A549 (cell line): Measurements from ENCODE around the gene PTPRJ. TPM values are rescaled to one million over a fixed set of nuclear protein-coding genes. Genes with fewer than 3 reads are reported as not detected.

Experiments
- ATAC-seq, 2 experiments: fragments of 200-7000 bp in 1 of 2; fragments of >200 bp in 1 of 2; cut with Nextera tagmentation in 1 of 2; cut with Tn5 transposase in 1 of 2; 3 replicates each; pipeline versions ENCODE4 v1.8.0 to v1.9.1; 2018 to 2020; ENCODE audit warnings: mild to moderate bottlenecking in 1 of 2, moderate library complexity in 1 of 2
- CTCF ChIA-PET: fragments of 300-600 bp; sonication (Branson Sonifier 250); formaldehyde crosslinking; extraction: SDS; loops from one replicate; lab custom pipeline; 2021; ENCODE audit warnings: antibody characterized with exemption, inconsistent platforms; lab: Yijun Ruan, JAX
- POLR2A ChIA-PET: fragments of 350-600 bp; formaldehyde crosslinking; extraction: SDS; loops from one replicate; lab custom pipeline; 2021; ENCODE audit warnings: antibody characterized with exemption, inconsistent platforms; lab: Yijun Ruan, JAX
- DNase-seq, 2 experiments: peaks; one replicate each; pipeline versions ENCODE4 v3.0.0 to v3.0.0-alpha.2; 2011 to 2016; ENCODE audit warnings: low read depth in 1 of 2, low spot score in 1 of 2
- FAIRE-seq: peaks from 2 replicates; lab custom pipeline; 2011; peaks lifted over from hg19 to GRCh38; lab: Jason Lieb, UNC
- H3K27ac ChIP-seq, 2 experiments: fragments of >200 bp; sonication (Bioruptor Twin); formaldehyde crosslinking; 3 replicates each; pipeline ENCODE4 v1.5.1; 2016 to 2017
- H3K4me1 ChIP-seq: fragments of >200 bp; sonication (Bioruptor Twin); formaldehyde crosslinking; 3 replicates; pipeline ENCODE4 v1.6.1; 2016
- H3K4me2 ChIP-seq: fragments of >200 bp; sonication (Bioruptor Twin); formaldehyde crosslinking; 3 replicates; pipeline ENCODE4 v1.6.1; 2016
- H3K4me3 ChIP-seq: fragments of >200 bp; sonication (Bioruptor Twin); formaldehyde crosslinking; 3 replicates; pipeline ENCODE4 v1.5.1; 2016
- H3K9me3 ChIP-seq: fragments of >200 bp; sonication (Bioruptor Twin); formaldehyde crosslinking; 3 replicates; pipeline ENCODE4 v1.6.1; 2016
- ATOH8 ChIP-seq: fragments of 250-450 bp; sonication (Bioruptor Pico); IDR thresholded peaks from 2 replicates; pipeline ENCODE4 v1.5.0; 2020; ENCODE audit warnings: low read depth, mild to moderate bottlenecking, moderate library complexity
- BCL3 ChIP-seq: fragments of >200 bp; sonication (Bioruptor Twin); formaldehyde crosslinking; IDR thresholded peaks from 3 replicates; pipeline ENCODE4 v1.6.1; 2016
- BHLHE40 ChIP-seq: IDR thresholded peaks from 2 replicates; pipeline ENCODE4 v1.6.1; 2012; ENCODE audit warnings: low read depth, low read length, inconsistent platforms
- CBX2 ChIP-seq: fragments of 200-600 bp; sonication (generic); IDR thresholded peaks from 2 replicates; pipeline ENCODE4 v1.6.1; 2016; ENCODE audit warnings: low read depth, mild to moderate bottlenecking, borderline replicate concordance
- CEBPB ChIP-seq, 2 experiments: fragments of >200 bp in 1 of 2; sonication (Bioruptor Twin) in 1 of 2; formaldehyde crosslinking in 1 of 2; IDR thresholded peaks; 2 replicates each; pipeline ENCODE4 v1.6.1; 2012 to 2016
- EHF ChIP-seq: fragments of 250-450 bp; sonication (Bioruptor Pico); IDR thresholded peaks from 2 replicates; pipeline ENCODE4 v1.5.0; 2020; ENCODE audit warnings: mild to moderate bottlenecking
- EHMT2 ChIP-seq: fragments of 200-600 bp; sonication (generic); IDR thresholded peaks from 2 replicates; pipeline ENCODE4 v1.6.1; 2016; ENCODE audit warnings: antibody characterized with exemption, low read depth, mild to moderate bottlenecking, moderate library complexity
- ELK1 ChIP-seq: fragments of 150-350 bp; IDR thresholded peaks from 2 replicates; pipeline ENCODE4 v1.6.1; 2014; ENCODE audit warnings: low read depth, mild to moderate bottlenecking, low read length
- FOSL2 ChIP-seq, 2 experiments: fragments of 450-650 bp in 1 of 2; fragments of >200 bp in 1 of 2; sonication (Bioruptor Twin) in 1 of 2; formaldehyde crosslinking; IDR thresholded peaks; 2 replicates each; pipeline versions ENCODE4 v1.5.0 to v1.6.1; 2016 to 2020; ENCODE audit warnings: mild to moderate bottlenecking in 1 of 2, moderate library complexity in 1 of 2
- GATA3 ChIP-seq: IDR thresholded peaks from 2 replicates; pipeline ENCODE4 v1.6.1; 2012; ENCODE audit warnings: borderline replicate concordance
- HEYL ChIP-seq: fragments of 250-450 bp; sonication (Bioruptor Pico); IDR thresholded peaks from 2 replicates; pipeline ENCODE4 v1.8.0; 2021; ENCODE audit warnings: mild to moderate bottlenecking, moderate library complexity
- HOXB13 ChIP-seq: fragments of 250-450 bp; sonication (Bioruptor Pico); IDR thresholded peaks from 2 replicates; pipeline ENCODE4 v1.5.0; 2020; ENCODE audit warnings: low read depth, mild to moderate bottlenecking, moderate library complexity
- HOXB5 ChIP-seq: fragments of 250-450 bp; sonication (Bioruptor Pico); IDR thresholded peaks from 2 replicates; pipeline ENCODE4 v1.5.0; 2020; ENCODE audit warnings: mild to moderate bottlenecking, moderate library complexity
- KDM1A ChIP-seq: fragments of 200-600 bp; sonication (generic); IDR thresholded peaks from 2 replicates; pipeline ENCODE4 v1.6.1; 2016; ENCODE audit warnings: low read depth, mild to moderate bottlenecking
- MAZ ChIP-seq: fragments of 150-350 bp; IDR thresholded peaks from 2 replicates; pipeline ENCODE4 v1.6.1; 2014; ENCODE audit warnings: antibody characterized with exemption, low read depth, low read length, borderline replicate concordance
- NFE2L2 ChIP-seq: fragments of 150-350 bp; conservative IDR thresholded peaks from 2 replicates; pipeline ENCODE4 v1.6.1; 2014; ENCODE audit warnings: low read length
- NPAS2 ChIP-seq: fragments of 250-450 bp; sonication (Bioruptor Pico); IDR thresholded peaks from 2 replicates; pipeline ENCODE4 v1.8.0; 2022; ENCODE audit warnings: mild to moderate bottlenecking, moderate library complexity, borderline replicate concordance
- POLR2A ChIP-seq: IDR thresholded peaks from 2 replicates; pipeline ENCODE4 v1.6.1; 2012; ENCODE audit warnings: mild to moderate bottlenecking, low read length
- POLR2AphosphoS2 ChIP-seq: conservative IDR thresholded peaks from 2 replicates; pipeline ENCODE4 v1.6.1; 2012; ENCODE audit warnings: low read length, improper control_type of control experiment, inconsistent platforms
- RAD21 ChIP-seq, 2 experiments: fragments of >200 bp in 1 of 2; sonication (Bioruptor Twin) in 1 of 2; formaldehyde crosslinking in 1 of 2; IDR thresholded peaks in 1 of 2; conservative IDR thresholded peaks in 1 of 2; 2 replicates in 1 of 2; 3 replicates in 1 of 2; pipeline ENCODE4 v1.6.1; 2012 to 2018; ENCODE audit warnings: inconsistent platforms in 1 of 2
- RARB ChIP-seq: fragments of 250-450 bp; sonication (Bioruptor Pico); IDR thresholded peaks from 2 replicates; pipeline ENCODE4 v1.8.0; 2021; ENCODE audit warnings: mild to moderate bottlenecking, moderate library complexity
- RCOR1 ChIP-seq: fragments of 150-350 bp; IDR thresholded peaks from 2 replicates; pipeline ENCODE4 v1.6.1; 2014; ENCODE audit warnings: antibody characterized with exemption, low read length, low read depth
- RNF2 ChIP-seq: fragments of 200-600 bp; sonication (generic); IDR thresholded peaks from 2 replicates; pipeline ENCODE4 v1.6.1; 2016; ENCODE audit warnings: low read depth, mild to moderate bottlenecking, antibody characterized with exemption, moderate library complexity, borderline replicate concordance
- TP53 ChIP-seq: fragments of 250-450 bp; sonication (Bioruptor Pico); IDR thresholded peaks from 2 replicates; pipeline ENCODE4 v1.5.0; 2021; ENCODE audit warnings: mild to moderate bottlenecking, moderate library complexity
- ZC3H11A ChIP-seq: fragments of 450-650 bp; IDR thresholded peaks from 2 replicates; pipeline ENCODE4 v1.6.1; 2014; ENCODE audit warnings: antibody characterized with exemption, mild to moderate bottlenecking
- ZNF302 ChIP-seq: fragments of 250-450 bp; sonication (Bioruptor Pico); IDR thresholded peaks from 2 replicates; pipeline ENCODE4 v1.9.0; 2021; ENCODE audit warnings: inconsistent platforms, mild to moderate bottlenecking, moderate library complexity
- WGBS: methylation state at CpG from one replicate; pipeline ENCODE4 v1.1.6; 2017; ENCODE audit errors: missing lambda C conversion rate; 5-methylcytosine and 5-hydroxymethylcytosine counted together
- polyA plus RNA-seq, 4 experiments: library from polyadenylated mRNA; depleted of rRNA in 3 of 4; stranded (reverse); fragments of >200 nt; fragmentation: RNase III in 1 of 4; extraction: RNeasy Plus Mini Kit Qiagen cat#74134 plus additional on column Dnase treatment in 1 of 4; gene quantifications; 2 replicates in 3 of 4; 3 replicates in 1 of 4; pipeline ENCODE4 v1.2.3, GENCODE V29; 2011 to 2017
- TF ChIP-seq, protein P1 (sequence below): IDR thresholded peaks from 2 replicates; pipeline ENCODE4 v1.6.1; 2012; ENCODE audit warnings: low read depth, borderline replicate concordance
- TF ChIP-seq, protein P2 (sequence below): fragments of >200 bp; sonication (Bioruptor Twin); formaldehyde crosslinking; IDR thresholded peaks from 2 replicates; pipeline ENCODE4 v1.6.1; 2016
- TF ChIP-seq, protein P3 (sequence below): IDR thresholded peaks from 2 replicates; pipeline ENCODE4 v1.6.1; 2012

PTPRJ gene
- polyA plus RNA-seq, 2 of the 4 experiments (the other 2 are of a cell fraction): 30.3 to 50.5 TPM

DNA sequence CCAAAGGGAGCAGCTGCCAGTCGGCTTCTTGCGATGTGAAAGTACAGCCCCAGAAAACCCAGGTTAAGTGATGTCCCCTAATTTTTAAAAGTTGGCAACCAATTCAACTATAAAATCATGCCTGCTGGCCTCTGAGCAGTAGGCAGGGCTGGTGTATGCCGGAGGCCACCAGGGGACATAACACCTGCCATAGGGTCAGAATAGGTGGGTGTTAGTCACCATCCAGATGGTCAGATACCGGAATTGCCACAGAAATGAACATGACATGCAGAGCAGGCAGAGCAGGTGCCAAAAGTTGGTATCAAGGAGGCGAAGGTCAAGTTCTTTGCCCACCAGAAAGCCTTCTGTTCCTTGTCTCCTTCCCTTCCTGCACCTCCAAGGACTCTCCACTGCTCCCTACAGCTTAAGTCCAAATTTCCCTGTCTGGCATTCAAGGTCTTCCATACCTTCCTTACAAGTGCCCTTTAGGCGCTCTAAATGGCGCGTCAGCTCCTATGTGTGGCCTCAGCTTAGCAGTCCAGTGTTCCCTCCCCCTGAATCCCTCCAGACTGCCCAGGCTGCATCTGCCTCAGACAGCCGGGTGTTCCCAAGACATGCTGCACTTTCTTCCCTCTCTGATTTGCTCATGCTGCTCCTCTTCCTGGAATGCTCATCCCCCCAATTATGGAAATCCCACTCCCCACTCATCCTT, 45.1 kb downstream of the PTPRJ start:
- ChIA-PET POLR2A (no interaction called here), CTCF (interaction anchor here (0.9 to 1.6 kb wide), 7 partner anchors 10 to 171 kb away, joined by 3 to 5 read pairs (median 3); no protein-coding TSS in a partner anchor)
- Histone ChIP-seq H3K27ac (peak overlapping the region in 1 of 2 experiments; percentile 39; a peak in 3 of 6 replicates), H3K4me3 (no peak overlapping the region), H3K4me2 (no peak overlapping the region), H3K9me3 (no peaks in the 10 kb centered on the region), H3K4me1 (peaks cover 63% of the 10 kb centered on the region)
- FAIRE-seq: no peak
- WGBS: 92% methylated on average over 9 of the region's 9 CpGs
- peak; percentile 20 to 44; a peak in 3 of 6 replicates for ATAC-seq
- no peak for DNase-seq
- TF ChIP-seq HEYL (CRISPR knock-in tag) (no peak), BCL3 (no peak), EHF (no peak), ATOH8 (CRISPR knock-in tag) (no peak), ELK1 (no peak), POLR2AphosphoS2 (no peak), TP53 (CRISPR knock-in tag) (no peak), NPAS2 (CRISPR knock-in tag) (no peak), POLR2A (no peak), HOXB13 (CRISPR knock-in tag) (no peak), ZC3H11A (no peak), GATA3 (no peak), RNF2 (no peak)
- TF ChIP-seq, protein P1, sequence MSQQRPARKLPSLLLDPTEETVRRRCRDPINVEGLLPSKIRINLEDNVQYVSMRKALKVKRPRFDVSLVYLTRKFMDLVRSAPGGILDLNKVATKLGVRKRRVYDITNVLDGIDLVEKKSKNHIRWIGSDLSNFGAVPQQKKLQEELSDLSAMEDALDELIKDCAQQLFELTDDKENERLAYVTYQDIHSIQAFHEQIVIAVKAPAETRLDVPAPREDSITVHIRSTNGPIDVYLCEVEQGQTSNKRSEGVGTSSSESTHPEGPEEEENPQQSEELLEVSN: no peak

GRCh38 chr11:48025984-48026340, 45.6 kb downstream of the PTPRJ start:
- ATAC-seq (peak; percentile 18 to 49; a peak in 3 of 6 replicates), DNase-seq (no peak), FAIRE-seq (no peak)
- Histone ChIP-seq H3K4me1 (peaks cover 63% of the 10 kb centered on the region), H3K4me2 (no peak overlapping the region), H3K9me3 (no peaks in the 10 kb centered on the region), H3K27ac (peak overlapping the region in 1 of 2 experiments; percentile 39; a peak in 1 of 6 replicates), H3K4me3 (no peak overlapping the region)
- POLR2A ChIA-PET: no interaction called here
- CTCF ChIA-PET: interaction anchor here (0.9 to 1.6 kb wide), 3 partner anchors 16 to 85 kb away, joined by 3 to 5 read pairs (median 3); no protein-coding TSS in a partner anchor
- no peak for TF ChIP-seq MAZ
- no peak for TF ChIP-seq RAD21 (conservative IDR thresholded peaks at IDR 0.05 in 1 of 2, IDR thresholded peaks at IDR 0.05 in 1 of 2)
- TF ChIP-seq HEYL (CRISPR knock-in tag): no peak
- no peak for TF ChIP-seq CBX2
- no peak for TF ChIP-seq RARB
- no peak for TF ChIP-seq CEBPB (IDR thresholded peaks at IDR 0.05)
- TF ChIP-seq, protein P2, sequence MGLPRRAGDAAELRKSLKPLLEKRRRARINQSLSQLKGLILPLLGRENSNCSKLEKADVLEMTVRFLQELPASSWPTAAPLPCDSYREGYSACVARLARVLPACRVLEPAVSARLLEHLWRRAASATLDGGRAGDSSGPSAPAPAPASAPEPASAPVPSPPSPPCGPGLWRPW: no peak
- TF ChIP-seq KDM1A: no peak
- TF ChIP-seq NPAS2 (CRISPR knock-in tag): no peak
- TF ChIP-seq BHLHE40: no peak
- TF ChIP-seq BCL3: no peak
- no peak for TF ChIP-seq FOSL2 (IDR thresholded peaks at IDR 0.05)
- no peak for TF ChIP-seq FOSL2 (CRISPR knock-in tag; IDR thresholded peaks at IDR 0.05)
- no peak for TF ChIP-seq EHF
- TF ChIP-seq ZNF302 (CRISPR knock-in tag): no peak
- no peak for TF ChIP-seq HOXB5
- TF ChIP-seq, protein P3, sequence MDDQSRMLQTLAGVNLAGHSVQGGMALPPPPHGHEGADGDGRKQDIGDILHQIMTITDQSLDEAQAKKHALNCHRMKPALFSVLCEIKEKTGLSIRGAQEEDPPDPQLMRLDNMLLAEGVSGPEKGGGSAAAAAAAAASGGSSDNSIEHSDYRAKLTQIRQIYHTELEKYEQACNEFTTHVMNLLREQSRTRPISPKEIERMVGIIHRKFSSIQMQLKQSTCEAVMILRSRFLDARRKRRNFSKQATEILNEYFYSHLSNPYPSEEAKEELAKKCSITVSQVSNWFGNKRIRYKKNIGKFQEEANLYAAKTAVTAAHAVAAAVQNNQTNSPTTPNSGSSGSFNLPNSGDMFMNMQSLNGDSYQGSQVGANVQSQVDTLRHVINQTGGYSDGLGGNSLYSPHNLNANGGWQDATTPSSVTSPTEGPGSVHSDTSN: no peak
- TF ChIP-seq NFE2L2: no peak
- TF ChIP-seq GATA3: no peak
- no peak for TF ChIP-seq RCOR1
- no peak for TF ChIP-seq EHMT2
- WGBS: 87% methylated on average over 3 of the region's 3 CpGs
